ENCODE results near the gene DIAPH3. TPM values are rescaled to one million over a fixed set of nuclear protein-coding genes. Genes with fewer than 3 reads are reported as not detected.

The DIAPH3 gene
- total RNA-seq, 2 experiments from 2014 or later: 21.7 to 23.2 TPM

- DNase-seq: no peak
- no peaks in the 10 kb centered on the region for H3K9me3 Mint-ChIP-seq
- H3K27ac Mint-ChIP-seq: no peak overlapping the region
- H3K4me1 Mint-ChIP-seq: peaks cover 2% of the 10 kb centered on the region
- no peaks in the 10 kb centered on the region for H3K27me3 Mint-ChIP-seq
- H3K36me3 Mint-ChIP-seq (ENCODE audit: low read depth): no peaks in the 10 kb centered on the region
- POLR2A ChIA-PET: no interaction called here
- H3K4me3 Mint-ChIP-seq: no peak overlapping the region
- CTCF ChIA-PET: no interaction called here
Measured at GRCh38 chr13:59738921-59739320, 424.8 kb downstream of the DIAPH3 start.

- ChIA-PET CTCF (no interaction called here), POLR2A (no interaction called here)
Measured at GRCh38 chr13:59734393-59734792, 429.3 kb downstream of the DIAPH3 start.

GRCh38 chr13:59733744-59734143, 430.0 kb downstream of the DIAPH3 start:
- Mint-ChIP-seq H3K36me3 (ENCODE audit: low read depth) (no peaks in the 10 kb centered on the region), H3K4me3 (no peak overlapping the region), H3K9me3 (no peaks in the 10 kb centered on the region), H3K27me3 (no peaks in the 10 kb centered on the region), H3K27ac (no peak overlapping the region), H3K4me1 (peaks cover 2% of the 10 kb centered on the region)
- no peak for DNase-seq
- ChIA-PET CTCF (no interaction called here), POLR2A (no interaction called here)

More at GRCh38 chr13:59734393-59734792, 429.3 kb downstream of the DIAPH3 start:
- Mint-ChIP-seq H3K27ac (no peak overlapping the region), H3K9me3 (no peaks in the 10 kb centered on the region), H3K36me3 (ENCODE audit: low read depth) (no peaks in the 10 kb centered on the region), H3K4me3 (no peak overlapping the region), H3K4me1 (peaks cover 2% of the 10 kb centered on the region), H3K27me3 (no peaks in the 10 kb centered on the region)
- DNase-seq: peak; percentile 16

- POLR2A ChIA-PET: no interaction called here
- CTCF ChIA-PET: interaction anchor here (1.1 kb wide), 1 partner anchor 8 kb away, joined by 3 read pairs; no protein-coding TSS in a partner anchor
- no peaks in the 10 kb centered on the region for H3K36me3 Mint-ChIP-seq (ENCODE audit: low read depth)
- no peak overlapping the region for H3K27ac Mint-ChIP-seq
- no peaks in the 10 kb centered on the region for H3K27me3 Mint-ChIP-seq
- H3K4me1 Mint-ChIP-seq: peaks cover 2% of the 10 kb centered on the region
- DNase-seq: no peak
- H3K9me3 Mint-ChIP-seq: no peaks in the 10 kb centered on the region
- H3K4me3 Mint-ChIP-seq: no peak overlapping the region
Measured at GRCh38 chr13:59730026-59730425, 433.7 kb downstream of the DIAPH3 start.

- H3K9me3 Mint-ChIP-seq: no peaks in the 10 kb centered on the region
- no peak overlapping the region for H3K4me3 Mint-ChIP-seq
- DNase-seq: no peak
- H3K4me1 Mint-ChIP-seq: no peaks in the 10 kb centered on the region
- ChIA-PET CTCF (no interaction called here), POLR2A (no interaction called here)
- no peak overlapping the region for H3K27ac Mint-ChIP-seq
- no peaks in the 10 kb centered on the region for H3K27me3 Mint-ChIP-seq
- H3K36me3 Mint-ChIP-seq (ENCODE audit: low read depth): no peaks in the 10 kb centered on the region
Measured at GRCh38 chr13:59728896-59729545, 434.7 kb downstream of the DIAPH3 start.

- no peaks in the 10 kb centered on the region for H3K9me3 Mint-ChIP-seq
- peaks cover 8% of the 10 kb centered on the region for H3K4me1 Mint-ChIP-seq
- H3K4me3 Mint-ChIP-seq: no peak overlapping the region
- H3K27me3 Mint-ChIP-seq: no peaks in the 10 kb centered on the region
- H3K36me3 Mint-ChIP-seq (ENCODE audit: low read depth): no peaks in the 10 kb centered on the region
- H3K27ac Mint-ChIP-seq: no peak overlapping the region
- POLR2A ChIA-PET: interaction anchor here (0.8 kb wide), 1 partner anchor 9 kb away, joined by 3 read pairs; no protein-coding TSS in a partner anchor
- no peak for DNase-seq
- CTCF ChIA-PET: interaction anchor here (1.0 kb wide), 1 partner anchor 8 kb away, joined by 3 read pairs; no protein-coding TSS in a partner anchor
Measured at GRCh38 chr13:59721926-59722910, 441.5 kb downstream of the DIAPH3 start.

- H3K27me3 Mint-ChIP-seq: no peaks in the 10 kb centered on the region
- ChIA-PET CTCF (no interaction called here), POLR2A (no interaction called here)
- no peaks in the 10 kb centered on the region for H3K36me3 Mint-ChIP-seq (ENCODE audit: low read depth)
- no peak overlapping the region for H3K4me3 Mint-ChIP-seq
- no peak for DNase-seq
- H3K27ac Mint-ChIP-seq: no peak overlapping the region
- H3K4me1 Mint-ChIP-seq: no peaks in the 10 kb centered on the region
- no peaks in the 10 kb centered on the region for H3K9me3 Mint-ChIP-seq
Measured at GRCh38 chr13:59715611-59716010, 448.1 kb downstream of the DIAPH3 start.

- H3K27ac Mint-ChIP-seq: no peak overlapping the region
- ChIA-PET CTCF (interaction anchor here (0.5 to 0.6 kb wide), 2 partner anchors 54 to 845 kb away, joined by 3 to 4 read pairs; no protein-coding TSS in a partner anchor), POLR2A (no interaction called here)
- H3K27me3 Mint-ChIP-seq: no peaks in the 10 kb centered on the region
- H3K9me3 Mint-ChIP-seq: no peaks in the 10 kb centered on the region
- H3K36me3 Mint-ChIP-seq (ENCODE audit: low read depth): no peaks in the 10 kb centered on the region
- no peak overlapping the region for H3K4me3 Mint-ChIP-seq
- no peaks in the 10 kb centered on the region for H3K4me1 Mint-ChIP-seq
- DNase-seq: no peak
Measured at GRCh38 chr13:59710996-59711701, 452.6 kb downstream of the DIAPH3 start.

- no peak overlapping the region for H3K4me3 Mint-ChIP-seq
- H3K27ac Mint-ChIP-seq: no peak overlapping the region
- ChIA-PET CTCF (interaction anchor here (0.5 to 0.6 kb wide), 2 partner anchors 55 to 845 kb away, joined by 3 to 4 read pairs; no protein-coding TSS in a partner anchor), POLR2A (no interaction called here)
- H3K9me3 Mint-ChIP-seq: no peaks in the 10 kb centered on the region
- H3K36me3 Mint-ChIP-seq (ENCODE audit: low read depth): no peaks in the 10 kb centered on the region
- DNase-seq: no peak
- no peaks in the 10 kb centered on the region for H3K4me1 Mint-ChIP-seq
- H3K27me3 Mint-ChIP-seq: no peaks in the 10 kb centered on the region
Measured at GRCh38 chr13:59710416-59710815, 453.3 kb downstream of the DIAPH3 start.

- Mint-ChIP-seq H3K36me3 (ENCODE audit: low read depth) (no peaks in the 10 kb centered on the region), H3K27ac (no peak overlapping the region), H3K27me3 (no peaks in the 10 kb centered on the region), H3K9me3 (no peaks in the 10 kb centered on the region), H3K4me3 (no peak overlapping the region), H3K4me1 (peaks cover 5% of the 10 kb centered on the region)
- ChIA-PET CTCF (interaction anchor here (0.6 kb wide), 1 partner anchor 103 kb away, joined by 3 read pairs; no protein-coding TSS in a partner anchor), POLR2A (no interaction called here)
- DNase-seq: no peak
Measured at GRCh38 chr13:59706101-59706976, 457.4 kb downstream of the DIAPH3 start.

GRCh38 chr13:59702269-59702668, 461.5 kb downstream of the DIAPH3 start:
- Mint-ChIP-seq H3K9me3 (no peaks in the 10 kb centered on the region), H3K4me3 (no peak overlapping the region), H3K27me3 (no peaks in the 10 kb centered on the region), H3K27ac (no peak overlapping the region), H3K36me3 (ENCODE audit: low read depth) (no peaks in the 10 kb centered on the region), H3K4me1 (peaks cover 5% of the 10 kb centered on the region)
- DNase-seq: no peak
- ChIA-PET CTCF (no interaction called here), POLR2A (no interaction called here)

GRCh38 chr13:59701261-59701660, 462.5 kb downstream of the DIAPH3 start:
- Mint-ChIP-seq H3K27me3 (no peaks in the 10 kb centered on the region), H3K9me3 (no peaks in the 10 kb centered on the region), H3K4me3 (no peak overlapping the region), H3K4me1 (peaks cover 5% of the 10 kb centered on the region), H3K36me3 (ENCODE audit: low read depth) (no peaks in the 10 kb centered on the region), H3K27ac (no peak overlapping the region)
- POLR2A ChIA-PET: no interaction called here
- CTCF ChIA-PET: no interaction called here
- DNase-seq: no peak

All from activated CD4-positive, alpha-beta memory T cell treated with anti-CD3 and anti-CD28 coated beads, Interleukin-2, amount 10 ng/mL, durations not matched to agents 7 days and 5 days (primary cell).